A549 (cell line): ENCODE data around the gene TRPM6. TPM values are rescaled to one million over a fixed set of nuclear protein-coding genes. Genes with fewer than 3 reads are reported as not detected.

ENCODE experiments used
- ATAC-seq, 2 experiments: fragments of 200-7000 bp in 1 of 2; fragments of >200 bp in 1 of 2; cut with Nextera tagmentation in 1 of 2; cut with Tn5 transposase in 1 of 2; 3 replicates each; pipeline versions ENCODE4 v1.8.0 to v1.9.1; 2018 to 2020; ENCODE audit warnings: mild to moderate bottlenecking in 1 of 2, moderate library complexity in 1 of 2
- CTCF ChIA-PET: fragments of 300-600 bp; sonication (Branson Sonifier 250); formaldehyde crosslinking; extraction: SDS; loops from one replicate; lab custom pipeline; 2021; ENCODE audit warnings: antibody characterized with exemption, inconsistent platforms; lab: Yijun Ruan, JAX
- POLR2A ChIA-PET: fragments of 350-600 bp; formaldehyde crosslinking; extraction: SDS; loops from one replicate; lab custom pipeline; 2021; ENCODE audit warnings: antibody characterized with exemption, inconsistent platforms; lab: Yijun Ruan, JAX
- DNase-seq, 2 experiments: peaks; one replicate each; pipeline versions ENCODE4 v3.0.0 to v3.0.0-alpha.2; 2011 to 2016; ENCODE audit warnings: low read depth in 1 of 2, low spot score in 1 of 2
- FAIRE-seq: peaks from 2 replicates; lab custom pipeline; 2011; peaks lifted over from hg19 to GRCh38; lab: Jason Lieb, UNC
- H3K27ac ChIP-seq, 2 experiments: fragments of >200 bp; sonication (Bioruptor Twin); formaldehyde crosslinking; 3 replicates each; pipeline ENCODE4 v1.5.1; 2016 to 2017
- H3K4me1 ChIP-seq: fragments of >200 bp; sonication (Bioruptor Twin); formaldehyde crosslinking; 3 replicates; pipeline ENCODE4 v1.6.1; 2016
- H3K4me2 ChIP-seq: fragments of >200 bp; sonication (Bioruptor Twin); formaldehyde crosslinking; 3 replicates; pipeline ENCODE4 v1.6.1; 2016
- H3K4me3 ChIP-seq: fragments of >200 bp; sonication (Bioruptor Twin); formaldehyde crosslinking; 3 replicates; pipeline ENCODE4 v1.5.1; 2016
- H3K9me3 ChIP-seq: fragments of >200 bp; sonication (Bioruptor Twin); formaldehyde crosslinking; 3 replicates; pipeline ENCODE4 v1.6.1; 2016
- ATOH8 ChIP-seq: fragments of 250-450 bp; sonication (Bioruptor Pico); IDR thresholded peaks from 2 replicates; pipeline ENCODE4 v1.5.0; 2020; ENCODE audit warnings: low read depth, mild to moderate bottlenecking, moderate library complexity
- CBX2 ChIP-seq: fragments of 200-600 bp; sonication (generic); IDR thresholded peaks from 2 replicates; pipeline ENCODE4 v1.6.1; 2016; ENCODE audit warnings: low read depth, mild to moderate bottlenecking, borderline replicate concordance
- CEBPB ChIP-seq, 2 experiments: fragments of >200 bp in 1 of 2; sonication (Bioruptor Twin) in 1 of 2; formaldehyde crosslinking in 1 of 2; IDR thresholded peaks; 2 replicates each; pipeline ENCODE4 v1.6.1; 2012 to 2016
- CTCF ChIP-seq: fragments of >200 bp; sonication (Bioruptor Twin); formaldehyde crosslinking; IDR thresholded peaks from 3 replicates; pipeline ENCODE4 v1.5.1; 2016
- ELK1 ChIP-seq: fragments of 150-350 bp; IDR thresholded peaks from 2 replicates; pipeline ENCODE4 v1.6.1; 2014; ENCODE audit warnings: low read depth, mild to moderate bottlenecking, low read length
- HES2 ChIP-seq: fragments of >200 bp; sonication (Bioruptor Twin); formaldehyde crosslinking; IDR thresholded peaks from 2 replicates; pipeline ENCODE4 v1.6.1; 2016
- HEYL ChIP-seq: fragments of 250-450 bp; sonication (Bioruptor Pico); IDR thresholded peaks from 2 replicates; pipeline ENCODE4 v1.8.0; 2021; ENCODE audit warnings: mild to moderate bottlenecking, moderate library complexity
- JUNB ChIP-seq: fragments of >200 bp; sonication (Bioruptor Twin); formaldehyde crosslinking; IDR thresholded peaks from 2 replicates; pipeline ENCODE4 v1.6.1; 2016
- KDM5A ChIP-seq: fragments of 200-600 bp; sonication (generic); IDR thresholded peaks from 2 replicates; pipeline ENCODE4 v1.6.1; 2016; ENCODE audit warnings: antibody characterized with exemption, mild to moderate bottlenecking
- MAFK ChIP-seq: fragments of 450-650 bp; IDR thresholded peaks from 2 replicates; pipeline ENCODE4 v1.6.1; 2014; ENCODE audit not compliant: partially characterized antibody
- MAX ChIP-seq: IDR thresholded peaks from 2 replicates; pipeline ENCODE4 v1.6.1; 2012
- MYC ChIP-seq: IDR thresholded peaks from 2 replicates; pipeline ENCODE4 v1.6.1; 2012; ENCODE audit warnings: mild to moderate bottlenecking, inconsistent platforms, low read length, improper control_type of control experiment, borderline replicate concordance
- PBX3 ChIP-seq: IDR thresholded peaks from 2 replicates; pipeline ENCODE4 v1.6.1; 2012
- RCOR1 ChIP-seq: fragments of 150-350 bp; IDR thresholded peaks from 2 replicates; pipeline ENCODE4 v1.6.1; 2014; ENCODE audit warnings: antibody characterized with exemption, low read length, low read depth
- REST ChIP-seq: fragments of 200-600 bp; sonication (generic); IDR thresholded peaks from 2 replicates; pipeline ENCODE4 v1.6.1; 2016; ENCODE audit warnings: antibody characterized with exemption, mild to moderate bottlenecking, moderate library complexity
- SREBF2 ChIP-seq: fragments of 450-650 bp; IDR thresholded peaks from 2 replicates; pipeline ENCODE4 v1.6.1; 2014; ENCODE audit warnings: mild to moderate bottlenecking, moderate library complexity
- TP53 ChIP-seq: fragments of 250-450 bp; sonication (Bioruptor Pico); IDR thresholded peaks from 2 replicates; pipeline ENCODE4 v1.5.0; 2021; ENCODE audit warnings: mild to moderate bottlenecking, moderate library complexity
- WGBS: methylation state at CpG from one replicate; pipeline ENCODE4 v1.1.6; 2017; ENCODE audit errors: missing lambda C conversion rate; 5-methylcytosine and 5-hydroxymethylcytosine counted together
- polyA plus RNA-seq, 4 experiments: library from polyadenylated mRNA; depleted of rRNA in 3 of 4; stranded (reverse); fragments of >200 nt; fragmentation: RNase III in 1 of 4; extraction: RNeasy Plus Mini Kit Qiagen cat#74134 plus additional on column Dnase treatment in 1 of 4; gene quantifications; 2 replicates in 3 of 4; 3 replicates in 1 of 4; pipeline ENCODE4 v1.2.3, GENCODE V29; 2011 to 2017

Gene TRPM6
- polyA plus RNA-seq, 2 of the 4 experiments (the other 2 are of a cell fraction) = 1.5 to 2.1 TPM

- no peak for TF ChIP-seq REST
- TF ChIP-seq MYC = no peak
- TF ChIP-seq RCOR1 = no peak
- no peak for TF ChIP-seq JUNB
- TF ChIP-seq CBX2 = no peak
- no peak for TF ChIP-seq CTCF
- no peak for TF ChIP-seq HEYL (CRISPR knock-in tag)
- no peak for TF ChIP-seq PBX3
- TF ChIP-seq TP53 (CRISPR knock-in tag) = no peak
Measured at GRCh38 chr9:74859786-74860185, 27.9 kb downstream of the TRPM6 start (continued).

GRCh38 chr9:74858751-74859414, 28.8 kb downstream of the TRPM6 start:
- no peak for FAIRE-seq
- CTCF ChIA-PET = interaction anchor here (0.9 to 1.2 kb wide), 2 partner anchors 13 to 218 kb away, joined by 3 read pairs; no protein-coding TSS in a partner anchor
- Histone ChIP-seq H3K4me2 (peak overlapping the region; percentile 15; the same call in 1 of the 3 replicates), H3K4me1 (peaks cover 6% of the 10 kb centered on the region; the same call in 1 of the 3 replicates), H3K4me3 (no peak overlapping the region), H3K9me3 (no peaks in the 10 kb centered on the region)
- peak in 1 of 2 experiments; percentile 38; a peak in 1 of 6 replicates for ATAC-seq
- DNase-seq = peak in 1 of 2 experiments; percentile 23
- 75% methylated on average over 4 of the region's 4 CpGs for WGBS
- TF ChIP-seq MAFK = peak; percentile 69
- TF ChIP-seq CEBPB (IDR thresholded peaks at IDR 0.05) = no peak
- TF ChIP-seq, all 56 proteins: peak for 1
- peak overlapping the region in 1 of 2 experiments; percentile 60; a peak in 3 of 6 replicates for H3K27ac ChIP-seq
- POLR2A ChIA-PET = no interaction called here

GRCh38 chr9:74856989-74857388, 30.7 kb downstream of the TRPM6 start:
- DNase-seq (no peak), FAIRE-seq (no peak), ATAC-seq (no peak)
- peaks cover 6% of the 10 kb centered on the region; the same call in 1 of the 3 replicates for H3K4me1 ChIP-seq
- no peak overlapping the region for H3K4me2 ChIP-seq
- POLR2A ChIA-PET = no interaction called here
- H3K27ac ChIP-seq = no peak overlapping the region
- CTCF ChIA-PET = no interaction called here
- no peak overlapping the region for H3K4me3 ChIP-seq
- H3K9me3 ChIP-seq = no peaks in the 10 kb centered on the region
- TF ChIP-seq KDM5A (no peak), MAX (no peak), ELK1 (no peak), SREBF2 (no peak), CTCF (no peak), HES2 (no peak), ATOH8 (CRISPR knock-in tag) (no peak)
